HG03521 (cell line): ENCODE data around the gene PCSK5.

Experiments used
- ATAC-seq: cut with Tn5 transposase; IDR thresholded peaks from one replicate; pipeline ENCODE4 v1.9.1; 2021; ENCODE audit warnings: mild to moderate bottlenecking, moderate library complexity; ENCODE audit not compliant: unreplicated experiment

The PCSK5 gene

DNA sequence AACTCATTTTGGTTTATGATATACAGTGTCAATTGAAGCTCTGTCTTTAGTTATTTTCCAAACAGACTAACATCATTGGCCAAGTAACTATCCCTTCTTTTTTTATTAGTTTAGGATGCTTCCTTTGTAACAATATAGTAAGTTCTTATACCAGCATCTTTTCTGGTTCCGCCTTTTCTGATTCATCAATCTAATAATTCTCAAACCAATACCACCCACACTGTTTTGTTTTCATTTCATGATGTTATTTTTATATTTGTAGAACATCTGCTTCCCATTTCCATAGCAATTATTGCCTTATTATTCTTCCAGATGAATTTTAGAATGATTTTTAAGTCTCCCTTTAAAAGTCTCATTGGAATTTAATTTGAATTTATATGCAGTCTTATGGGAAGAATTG is 285.7 kb downstream of the PCSK5 start:
- ATAC-seq, result no peak

DNA sequence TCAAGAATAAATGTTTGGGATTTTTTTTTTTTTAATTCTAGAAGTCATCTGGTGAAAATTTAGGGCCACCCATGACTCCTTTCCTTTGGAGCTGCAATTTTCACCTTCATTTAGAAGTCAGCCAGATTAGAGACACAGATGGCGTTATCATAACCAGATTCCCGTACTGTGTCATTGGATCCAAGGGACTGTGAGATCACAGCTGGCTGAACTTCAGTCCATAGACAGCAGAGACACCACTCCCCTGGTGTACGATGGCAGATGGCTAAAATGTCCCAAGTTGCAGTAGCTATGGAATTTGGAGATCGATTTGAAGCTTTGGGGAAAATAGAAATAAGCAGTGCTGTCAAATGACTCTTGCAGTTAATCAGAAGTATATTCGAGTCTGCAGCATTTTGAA is 287.5 kb downstream of the PCSK5 start:
- ATAC-seq, result no peak

DNA sequence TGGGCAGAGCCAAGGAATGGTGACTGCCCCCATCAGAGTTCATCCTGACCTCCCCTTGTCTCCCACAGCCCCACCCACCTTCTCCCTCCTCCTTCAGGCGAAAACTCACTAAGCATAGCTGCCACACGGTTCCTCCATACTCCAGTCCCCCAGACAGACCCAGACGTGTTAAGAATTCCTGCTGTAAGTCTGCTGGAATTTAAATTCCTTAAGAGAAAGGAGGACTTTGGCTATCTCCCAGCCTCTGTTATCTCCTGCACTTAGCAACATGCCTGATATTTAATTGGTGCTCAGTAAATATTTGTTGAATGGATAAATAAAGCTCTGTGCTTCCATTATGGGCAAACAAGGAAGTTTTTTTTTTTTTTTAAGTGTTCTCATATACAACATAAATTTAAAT is 290.1 kb downstream of the PCSK5 start:
- no peak for ATAC-seq

DNA sequence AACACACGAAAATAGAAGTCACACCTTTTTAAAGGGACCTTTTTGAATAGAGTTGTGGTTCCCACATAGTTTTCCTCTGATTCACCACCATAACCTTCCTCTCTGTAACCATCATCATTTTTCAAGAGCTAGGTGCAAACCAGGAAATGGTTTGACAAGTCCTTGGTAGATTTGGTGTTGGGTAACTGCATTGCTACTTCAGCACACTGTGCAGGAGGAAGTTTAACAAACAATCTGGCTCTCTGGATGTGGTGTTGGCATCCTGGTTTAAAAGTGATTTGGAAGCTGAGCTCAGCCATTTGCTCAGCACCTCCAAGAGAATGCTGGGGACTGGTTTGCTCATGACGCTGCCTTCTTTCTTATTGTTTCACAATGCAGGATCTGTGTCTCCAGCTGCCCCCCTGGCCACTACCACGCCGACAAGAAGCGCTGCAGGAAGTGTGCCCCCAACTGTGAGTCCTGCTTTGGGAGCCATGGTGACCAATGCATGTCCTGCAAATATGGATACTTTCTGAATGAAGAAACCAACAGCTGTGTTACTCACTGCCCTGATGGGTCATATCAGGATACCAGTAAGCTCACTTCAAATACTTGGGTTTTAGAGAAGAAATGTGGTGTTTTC is 290.7 kb downstream of the PCSK5 start:
- no peak for ATAC-seq

DNA sequence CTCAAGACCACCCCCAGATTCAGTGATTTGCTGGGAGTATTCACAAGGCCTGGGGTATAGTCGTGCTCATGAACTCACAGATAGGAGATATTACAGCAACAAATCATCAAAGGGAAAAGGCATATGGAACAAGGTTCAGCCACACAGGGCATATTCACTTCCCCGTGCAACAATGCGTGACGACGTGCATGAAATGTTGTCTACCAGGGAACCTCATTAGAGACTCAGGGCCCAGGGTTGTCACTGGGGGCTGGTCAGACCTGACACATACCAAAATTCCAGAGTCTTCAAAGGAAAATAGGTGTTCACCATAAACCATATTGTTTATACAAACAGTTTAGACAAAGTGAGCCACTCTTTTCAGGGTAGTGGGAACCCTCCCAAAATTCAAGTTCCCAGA is 291.3 kb downstream of the PCSK5 start:
- no peak for ATAC-seq

DNA sequence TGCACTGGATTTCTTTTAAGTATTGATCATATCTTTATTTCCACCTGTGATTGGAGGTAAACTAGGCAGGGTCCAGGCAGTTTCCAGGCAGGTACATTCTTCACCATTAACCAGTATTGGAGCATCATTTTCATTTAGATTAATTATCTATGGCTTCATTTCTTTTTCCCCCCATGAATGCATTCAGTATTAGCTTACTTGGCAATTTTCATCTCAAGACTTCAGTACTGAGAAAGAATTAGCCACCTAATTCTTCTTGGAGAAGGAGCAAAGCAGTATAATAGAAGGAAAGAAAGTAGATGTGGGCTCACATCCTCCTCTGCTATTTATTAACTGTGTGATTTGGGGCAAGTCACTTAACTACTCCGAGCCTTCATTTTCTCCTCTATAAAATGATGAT is 295.0 kb downstream of the PCSK5 start:
- ATAC-seq, result no peak

DNA sequence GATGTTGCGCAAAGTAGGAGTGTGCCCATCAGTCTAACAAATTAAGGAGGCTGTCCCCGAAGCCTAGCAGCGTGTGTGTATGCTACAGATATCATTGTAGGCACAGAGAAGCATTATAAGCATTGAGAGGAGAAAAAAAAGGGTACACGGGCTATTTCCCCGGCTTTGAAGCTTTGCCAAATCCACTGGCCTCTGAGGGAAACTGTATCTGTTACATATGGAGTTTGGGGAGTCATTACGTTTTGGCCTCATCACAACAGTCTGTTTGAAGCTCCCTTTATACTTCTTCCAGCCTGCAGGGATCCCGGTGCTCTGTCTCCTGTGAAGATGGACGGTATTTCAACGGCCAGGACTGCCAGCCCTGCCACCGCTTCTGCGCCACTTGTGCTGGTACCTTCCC is 297.8 kb downstream of the PCSK5 start:
- ATAC-seq, result no peak

DNA sequence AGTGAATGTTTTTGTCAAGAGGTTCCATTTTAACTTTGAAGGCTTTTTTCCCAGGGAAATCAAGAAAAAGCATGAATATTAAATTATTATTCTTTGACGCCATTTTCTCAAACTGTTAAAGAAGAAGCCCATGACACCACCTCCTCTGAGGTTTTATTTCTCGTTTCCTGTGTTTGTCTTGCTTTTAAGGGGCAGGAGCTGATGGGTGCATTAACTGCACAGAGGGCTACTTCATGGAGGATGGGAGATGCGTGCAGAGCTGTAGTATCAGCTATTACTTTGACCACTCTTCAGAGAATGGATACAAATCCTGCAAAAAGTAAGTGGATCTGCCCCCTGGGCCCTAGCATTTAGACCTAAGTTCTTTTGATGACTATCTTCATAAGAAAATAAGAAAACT is 298.4 kb downstream of the PCSK5 start:
- ATAC-seq, result no peak

DNA sequence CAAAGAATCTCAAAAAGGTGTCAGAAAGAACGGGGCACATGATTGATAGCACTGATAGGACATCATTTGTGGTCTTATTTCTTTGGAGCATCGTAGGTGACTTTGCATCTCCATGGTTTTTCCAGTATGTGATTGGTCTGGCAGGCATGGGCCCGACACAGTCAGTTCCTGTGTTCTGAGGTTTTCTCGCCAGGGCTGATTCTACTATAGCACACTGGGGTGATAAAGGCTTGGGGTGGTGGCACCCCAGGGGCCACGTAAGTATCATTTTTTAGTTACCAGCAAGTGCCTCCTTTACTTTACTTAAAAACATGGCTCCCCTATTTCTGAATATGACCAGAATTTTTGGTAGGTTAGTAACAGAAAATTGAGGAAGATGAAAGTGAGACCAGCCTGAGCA is 301.0 kb downstream of the PCSK5 start:
- no peak for ATAC-seq

DNA sequence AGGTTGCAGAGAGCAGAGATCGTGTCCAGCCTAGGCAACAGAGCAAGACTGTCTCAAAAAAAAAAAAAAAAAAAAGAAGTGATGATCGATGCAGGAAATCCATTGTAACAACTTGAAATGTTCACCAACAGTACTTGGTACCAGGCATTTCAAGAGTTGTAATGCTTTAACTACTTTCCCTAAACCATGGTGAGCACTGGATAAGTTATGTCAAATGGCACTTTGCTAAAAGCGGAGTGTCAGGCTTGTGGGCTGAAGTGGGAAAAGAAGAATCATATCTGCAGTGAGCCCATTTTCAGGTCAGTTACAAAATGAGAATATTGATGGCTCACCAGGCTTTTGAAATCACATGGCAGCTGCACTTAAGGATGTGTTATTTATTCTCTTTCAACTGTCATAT is 301.5 kb downstream of the PCSK5 start:
- ATAC-seq, result no peak

DNA sequence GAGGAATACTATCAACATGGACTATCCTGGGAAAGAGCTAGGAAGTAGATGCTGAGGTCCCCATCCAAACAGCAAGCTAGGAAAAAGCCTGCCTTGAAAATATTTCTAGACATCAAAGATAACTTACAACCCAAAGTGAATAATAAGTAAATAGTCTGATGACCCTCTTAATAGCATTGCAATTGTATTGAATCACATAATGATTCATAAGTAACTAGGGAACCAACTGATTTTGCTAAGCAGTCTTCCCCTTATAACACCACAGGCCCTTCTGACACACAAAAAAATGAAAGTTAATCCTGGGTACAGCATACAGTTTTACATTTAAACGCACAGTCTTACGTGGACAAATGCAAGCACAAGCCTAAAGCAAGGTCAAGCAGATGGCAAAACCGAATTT is 304.4 kb downstream of the PCSK5 start:
- no peak for ATAC-seq

DNA sequence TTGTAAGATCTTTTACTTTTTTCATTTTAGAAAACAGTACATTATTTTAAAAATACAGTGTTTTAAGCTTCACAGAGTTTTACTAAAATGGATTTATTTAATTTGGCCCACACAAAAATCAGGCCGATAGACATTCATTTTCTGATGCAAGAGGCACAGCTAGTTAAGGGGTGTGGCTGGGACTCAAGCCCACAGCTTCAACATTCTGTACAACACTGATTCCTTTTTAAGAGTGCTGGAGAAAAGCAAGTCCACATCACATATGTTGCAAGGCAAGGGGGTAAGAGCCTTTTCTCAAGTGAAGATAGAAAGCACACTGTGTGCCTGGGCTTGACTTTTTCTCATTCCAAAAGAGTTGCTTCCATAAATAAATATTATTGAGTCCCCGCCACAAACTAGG is 307.9 kb downstream of the PCSK5 start:
- ATAC-seq, result no peak

DNA sequence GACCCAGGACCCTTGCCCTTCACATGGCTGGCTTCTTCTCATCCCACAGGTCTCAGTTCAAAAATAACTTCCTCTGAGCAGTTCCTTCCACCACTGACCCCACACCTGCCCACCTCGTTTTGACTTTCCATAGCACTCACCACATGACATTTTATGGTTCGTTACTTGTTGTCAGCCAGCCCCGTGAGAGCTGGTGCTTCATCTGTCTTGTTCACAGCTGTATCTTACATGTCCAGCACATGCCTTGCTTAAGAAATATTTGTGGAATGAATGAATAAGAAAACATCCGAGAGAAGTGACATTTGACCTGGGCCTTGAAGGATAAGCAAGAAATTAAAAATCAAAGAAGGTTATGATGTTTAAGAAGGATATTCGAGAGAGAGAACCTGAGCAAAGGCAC is 309.8 kb downstream of the PCSK5 start:
- no peak for ATAC-seq

DNA sequence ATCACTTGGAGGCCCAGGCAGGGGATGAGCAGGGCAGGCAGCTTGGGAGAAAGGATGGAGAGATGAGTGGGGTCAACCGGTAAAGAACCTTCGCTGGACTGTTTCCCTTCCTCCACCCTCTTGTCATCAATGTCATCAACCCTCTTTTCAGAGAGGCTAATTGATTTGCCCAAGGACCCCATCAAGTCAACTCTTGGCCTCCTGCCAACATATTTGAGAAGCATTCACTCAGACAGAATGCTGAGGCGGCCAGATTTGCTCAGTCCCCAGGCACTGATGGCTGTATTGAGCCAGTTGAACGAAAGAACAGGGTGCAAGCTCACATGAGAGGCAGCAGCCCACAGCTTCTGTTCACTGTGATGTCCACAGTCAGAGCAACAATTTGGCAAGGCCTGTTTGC is 310.3 kb downstream of the PCSK5 start:
- no peak for ATAC-seq

DNA sequence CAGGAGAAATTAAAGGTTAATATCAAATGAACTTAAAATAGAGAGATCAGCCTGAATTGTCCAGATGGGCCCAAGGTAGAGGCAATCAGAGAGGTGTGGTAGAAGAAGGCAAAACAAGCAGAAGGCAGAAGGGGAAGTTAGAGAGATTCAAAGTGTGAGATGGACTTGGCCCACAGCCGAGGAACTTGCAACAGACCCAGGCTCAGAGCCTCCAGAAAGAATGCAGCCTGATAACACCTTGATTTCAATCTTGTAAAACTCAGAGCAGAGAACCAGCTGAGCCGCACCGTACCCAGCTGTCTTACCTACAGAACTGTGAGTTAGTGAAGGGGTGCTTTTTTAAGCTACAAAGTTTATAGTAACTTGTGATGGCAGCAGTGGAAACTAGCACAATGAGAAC is 312.9 kb downstream of the PCSK5 start:
- no peak for ATAC-seq

DNA sequence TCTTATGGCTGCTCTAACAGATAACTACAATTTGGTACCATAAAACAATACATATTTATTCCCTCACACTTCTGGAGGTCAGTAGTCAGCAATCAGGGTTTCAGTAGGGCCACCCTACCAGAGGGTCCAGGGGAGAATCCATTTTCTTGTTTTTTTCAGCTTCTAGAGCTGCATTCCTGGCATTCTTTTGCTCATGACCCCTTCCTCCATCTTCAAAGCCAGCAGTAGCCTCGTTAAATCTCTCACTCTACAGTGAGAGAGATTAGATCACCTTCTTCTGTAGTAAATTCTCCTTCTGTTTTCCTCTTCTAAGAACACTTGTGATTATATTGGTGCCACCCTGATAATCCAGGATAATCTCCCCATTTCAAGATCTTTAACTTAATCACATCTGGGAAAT is 316.3 kb downstream of the PCSK5 start:
- no peak for ATAC-seq

DNA sequence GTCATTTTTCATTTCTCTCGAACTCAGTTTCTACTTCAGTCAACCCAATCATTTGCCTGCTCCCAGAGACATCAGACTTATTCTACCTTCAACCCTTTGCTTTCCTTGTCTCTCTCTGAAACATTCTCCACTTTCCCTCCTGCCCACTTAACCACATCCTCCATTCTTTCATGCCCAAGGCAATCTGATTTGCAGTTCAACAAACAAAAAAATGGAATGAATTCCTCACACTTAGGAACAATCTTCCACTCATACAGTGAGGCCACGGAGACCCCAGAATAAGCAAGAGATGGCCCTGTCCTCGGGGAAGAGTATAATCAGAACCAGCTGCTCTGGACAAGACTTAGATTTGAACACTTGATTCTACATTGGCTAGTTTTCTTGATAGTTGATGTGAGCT is 323.3 kb downstream of the PCSK5 start:
- no peak for ATAC-seq

DNA sequence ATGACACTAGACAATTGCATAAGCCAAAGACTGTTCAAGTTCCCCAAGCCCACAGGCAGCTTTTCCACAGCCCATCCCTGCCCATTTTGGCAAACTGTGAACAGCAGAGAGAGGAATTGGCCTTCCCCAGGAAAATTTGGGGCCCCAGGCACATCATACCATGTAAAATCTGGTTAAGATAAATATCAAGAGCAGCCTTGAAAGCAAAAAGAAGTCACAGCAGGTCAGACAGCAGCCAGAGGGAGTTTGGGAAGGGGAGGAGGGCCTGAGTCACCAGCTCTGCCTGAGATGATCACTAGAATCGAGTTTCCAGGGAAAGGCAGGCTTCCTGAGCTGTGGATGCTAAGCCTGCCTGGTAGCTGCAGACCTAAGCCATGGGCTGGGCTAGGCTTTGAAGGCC is 324.6 kb downstream of the PCSK5 start:
- no peak for ATAC-seq

DNA sequence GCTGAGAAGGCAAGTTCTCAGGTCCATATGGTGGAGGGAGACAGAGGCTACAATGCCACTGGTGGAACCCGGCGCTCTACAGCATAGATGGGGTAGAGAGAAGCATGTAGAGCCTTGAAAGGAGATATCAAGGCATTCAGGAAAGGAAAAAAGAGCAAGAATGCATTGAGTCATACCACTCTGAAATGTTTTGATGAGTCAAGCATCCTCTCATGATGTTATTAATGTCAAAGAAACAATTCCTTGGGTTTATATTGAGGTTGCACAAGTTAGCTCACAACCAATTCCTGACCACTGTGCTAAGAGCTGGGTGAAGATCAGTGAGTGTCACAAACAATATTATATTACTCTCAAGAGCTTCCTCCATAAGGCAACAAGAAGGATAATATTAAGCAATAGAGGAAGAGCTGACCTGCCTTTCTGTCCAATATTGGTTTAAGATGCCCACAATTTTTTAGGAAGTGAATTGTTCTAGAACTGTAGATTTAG is 325.7 kb downstream of the PCSK5 start:
- no peak for ATAC-seq

DNA sequence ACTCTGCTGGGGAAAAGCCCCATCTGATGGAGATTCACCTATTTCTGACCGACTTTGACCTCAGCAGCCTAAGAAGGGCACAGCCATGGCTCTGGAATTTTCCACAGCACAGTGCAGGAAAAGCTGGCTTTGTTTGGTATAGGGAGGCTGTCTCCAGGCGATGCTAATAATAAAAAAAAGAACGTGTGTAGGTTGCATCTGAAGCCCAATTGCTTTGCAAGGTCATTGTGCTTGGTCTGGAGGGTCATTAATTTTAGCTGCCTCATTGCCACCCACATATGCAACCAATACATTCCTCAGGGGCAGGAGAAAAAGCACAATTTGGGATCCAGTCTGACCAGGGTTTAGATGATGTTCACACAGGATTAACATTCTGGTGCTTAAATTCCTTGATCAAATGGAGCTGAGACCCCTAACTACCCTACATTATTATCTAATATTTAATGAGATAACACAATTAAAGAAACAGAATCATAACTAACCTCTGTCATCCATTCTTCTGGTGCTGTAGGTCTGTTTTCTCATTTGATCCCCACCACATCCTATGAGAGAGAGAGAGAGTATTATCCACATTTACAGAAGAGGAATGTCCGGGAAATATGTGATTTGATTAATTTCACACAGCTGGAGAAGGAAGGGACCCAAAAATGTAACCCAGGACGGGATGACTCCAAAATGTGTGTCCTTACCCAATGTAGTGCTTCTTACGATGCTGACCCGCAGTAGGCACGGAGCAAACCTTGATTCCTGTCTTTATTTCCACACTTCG is 327.8 kb downstream of the PCSK5 start:
- ATAC-seq, result no peak

DNA sequence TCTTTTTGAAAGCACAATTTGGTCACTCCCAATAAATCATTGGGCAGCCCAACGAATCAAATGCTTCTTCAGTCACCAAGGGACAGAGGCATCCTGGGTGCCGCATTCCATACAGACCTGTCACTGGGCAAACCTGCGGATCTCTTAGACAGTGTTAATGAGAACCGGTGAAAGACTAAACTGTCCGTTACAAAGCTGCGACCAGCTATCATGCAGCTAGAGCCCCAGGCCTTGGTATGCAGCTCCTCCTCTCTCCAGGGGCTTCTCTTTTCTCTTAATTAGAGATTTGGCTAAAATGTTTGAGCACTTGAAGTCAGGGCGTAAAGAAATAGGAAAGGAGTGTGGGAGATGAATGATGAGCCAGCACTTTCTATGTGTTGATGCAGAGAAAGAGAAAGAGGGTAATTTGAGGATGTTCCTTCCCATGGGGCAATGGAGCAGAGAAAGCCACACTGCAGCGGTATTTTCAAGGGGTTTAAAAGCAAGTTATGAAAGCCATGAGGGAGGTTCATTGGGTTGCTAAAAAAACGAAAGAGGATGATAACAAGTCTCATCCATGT is 328.5 kb downstream of the PCSK5 start:
- ATAC-seq, result no peak

DNA sequence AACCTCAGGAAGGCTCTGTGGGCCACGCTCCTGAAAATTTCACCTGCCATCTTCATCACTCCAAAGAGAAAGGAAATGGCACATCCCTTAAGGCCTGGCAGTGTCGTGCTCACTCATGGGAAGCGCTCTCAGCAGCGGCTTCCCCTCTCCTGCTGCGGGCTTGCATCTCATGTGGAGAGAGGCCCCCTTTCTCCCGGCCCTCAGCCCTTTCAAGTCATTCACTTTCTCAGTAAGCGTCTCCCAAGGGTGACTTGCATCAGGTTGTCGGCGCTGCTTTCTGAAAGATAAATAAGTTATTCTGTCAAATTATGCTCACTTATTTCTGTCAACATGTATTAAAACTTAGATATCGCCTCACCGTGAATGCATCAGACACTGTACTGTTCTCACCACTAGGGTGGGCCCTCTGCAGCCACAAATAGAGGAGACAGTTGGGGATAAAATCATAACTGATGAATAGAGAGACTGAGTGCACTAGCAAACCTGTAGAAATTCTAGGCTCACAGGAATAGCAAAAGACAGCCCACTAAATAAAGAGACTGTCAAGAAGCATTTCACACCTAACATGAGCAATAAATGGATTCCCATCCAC is 329.2 kb downstream of the PCSK5 start:
- ATAC-seq, result no peak
